ENCODE results near the gene ANKRD22. TPM values are rescaled to one million over a fixed set of nuclear protein-coding genes. Genes with fewer than 3 reads are reported as not detected.
A peak's percentile ranks its signal among the peaks of the same experiment; 100 is the strongest.

The ANKRD22 gene
- total RNA-seq, 6 experiments from 2014 or later = 0.54 to 1.2 (median 1.2) TPM; not detected in 3

DNA sequence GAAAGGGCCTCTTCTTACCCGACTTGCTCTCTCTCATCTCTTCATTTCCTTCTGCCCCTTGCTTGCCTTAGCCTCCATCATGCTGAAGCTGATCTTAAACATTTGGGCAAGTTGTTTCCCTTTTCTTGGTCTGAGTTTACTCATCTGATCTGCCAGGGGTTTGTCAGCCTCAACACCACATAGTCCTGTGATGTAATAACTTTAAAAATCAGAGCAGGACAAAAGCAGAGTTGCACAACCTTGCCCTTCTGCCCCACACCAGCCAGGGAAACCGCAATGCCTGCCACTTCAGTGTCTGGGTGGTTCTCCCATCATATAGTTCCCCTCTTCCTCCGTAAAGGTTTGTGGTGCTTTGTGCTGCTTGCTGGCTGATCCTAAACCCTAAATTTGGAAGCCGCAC, 59.0 kb downstream of the ANKRD22 start:
- H3K27me3 ChIP-seq = no peaks in the 10 kb centered on the region
- WGBS (ENCODE audit: insufficient coverage, low coverage, low lambda C conversion rate, missing lambda C conversion rate) = 31% methylated on average over 4 of the region's 4 CpGs
- intact Hi-C loops (cut with DNase I) = no loop called here
- H3K27ac ChIP-seq = peak overlapping the region in 1 of 3 donors; percentile 38
- no peak for TF ChIP-seq POLR2A (IDR thresholded peaks at IDR 0.05)
- TF ChIP-seq, protein P1, sequence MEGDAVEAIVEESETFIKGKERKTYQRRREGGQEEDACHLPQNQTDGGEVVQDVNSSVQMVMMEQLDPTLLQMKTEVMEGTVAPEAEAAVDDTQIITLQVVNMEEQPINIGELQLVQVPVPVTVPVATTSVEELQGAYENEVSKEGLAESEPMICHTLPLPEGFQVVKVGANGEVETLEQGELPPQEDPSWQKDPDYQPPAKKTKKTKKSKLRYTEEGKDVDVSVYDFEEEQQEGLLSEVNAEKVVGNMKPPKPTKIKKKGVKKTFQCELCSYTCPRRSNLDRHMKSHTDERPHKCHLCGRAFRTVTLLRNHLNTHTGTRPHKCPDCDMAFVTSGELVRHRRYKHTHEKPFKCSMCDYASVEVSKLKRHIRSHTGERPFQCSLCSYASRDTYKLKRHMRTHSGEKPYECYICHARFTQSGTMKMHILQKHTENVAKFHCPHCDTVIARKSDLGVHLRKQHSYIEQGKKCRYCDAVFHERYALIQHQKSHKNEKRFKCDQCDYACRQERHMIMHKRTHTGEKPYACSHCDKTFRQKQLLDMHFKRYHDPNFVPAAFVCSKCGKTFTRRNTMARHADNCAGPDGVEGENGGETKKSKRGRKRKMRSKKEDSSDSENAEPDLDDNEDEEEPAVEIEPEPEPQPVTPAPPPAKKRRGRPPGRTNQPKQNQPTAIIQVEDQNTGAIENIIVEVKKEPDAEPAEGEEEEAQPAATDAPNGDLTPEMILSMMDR (IDR thresholded peaks at IDR 0.05) = no peak
- H3K9me3 ChIP-seq = no peaks in the 10 kb centered on the region
- peaks cover 0 to 12% (median 5%) of the 10 kb centered on the region in 4 donors for H3K4me1 ChIP-seq
- peak; percentile 64 to 75 (median 72) for DNase-seq
- ATAC-seq = peak; percentile 97 to 99 (median 98)
- no peak overlapping the region for H3K4me3 ChIP-seq
- no peaks in the 10 kb centered on the region for H3K36me3 ChIP-seq

DNA sequence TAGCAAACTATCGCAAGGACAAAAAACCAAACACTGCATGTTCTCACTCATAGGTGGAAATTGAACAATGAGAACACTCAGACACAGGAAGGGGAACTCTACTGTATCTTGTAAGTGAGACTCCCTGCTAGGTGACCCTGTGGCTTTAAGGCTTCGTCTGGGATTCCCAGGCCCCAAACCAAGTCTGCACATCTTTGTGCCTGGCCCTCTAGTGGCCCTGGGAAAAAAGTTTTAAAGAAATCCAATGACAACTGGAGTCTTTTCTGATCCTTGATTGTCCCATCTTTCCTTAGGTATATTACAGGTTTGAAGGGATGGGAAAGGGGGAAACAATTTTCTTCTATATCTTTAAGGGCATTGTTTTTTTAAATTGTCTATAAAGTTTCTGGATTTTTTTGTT, 59.7 kb downstream of the ANKRD22 start:
- peak; percentile 64 to 71 (median 70) for ATAC-seq
- peak overlapping the region in 1 of 3 donors; percentile 38 for H3K27ac ChIP-seq
- TF ChIP-seq, protein P1 (IDR thresholded peaks at IDR 0.05) = peak; percentile 33 to 55 (median 50)
- no peak for TF ChIP-seq POLR2A (IDR thresholded peaks at IDR 0.05)
- intact Hi-C loops (cut with DNase I) = no loop called here
- 57% methylated on average over 2 of the region's 2 CpGs for WGBS (ENCODE audit: insufficient coverage, low coverage, low lambda C conversion rate, missing lambda C conversion rate)
- no peak overlapping the region for H3K4me3 ChIP-seq
- H3K36me3 ChIP-seq = no peaks in the 10 kb centered on the region
- DNase-seq = no peak
- peaks cover 0 to 12% (median 5%) of the 10 kb centered on the region in 4 donors for H3K4me1 ChIP-seq
- no peaks in the 10 kb centered on the region for H3K27me3 ChIP-seq
- H3K9me3 ChIP-seq = no peaks in the 10 kb centered on the region

DNA sequence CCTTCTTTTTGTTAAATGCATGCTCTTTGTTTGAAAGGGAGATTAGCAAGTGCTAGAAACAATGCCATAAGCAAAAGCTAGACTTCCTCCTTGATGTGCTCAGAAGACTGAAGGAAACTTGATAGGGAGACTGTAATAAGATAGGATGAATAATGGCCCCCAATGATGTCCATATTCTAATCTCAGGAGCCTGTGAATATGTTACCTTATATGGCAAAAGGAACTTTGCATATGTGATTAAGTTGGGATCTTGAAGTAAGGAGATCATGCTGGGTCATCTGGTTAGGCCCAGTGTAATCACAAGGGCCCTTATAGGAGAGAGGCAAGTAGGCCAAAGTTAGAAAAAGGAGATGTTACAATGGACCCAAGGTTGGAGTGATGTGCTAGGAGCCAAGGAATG, 62.7 kb downstream of the ANKRD22 start:
- no peaks in the 10 kb centered on the region for H3K9me3 ChIP-seq
- H3K27me3 ChIP-seq = no peaks in the 10 kb centered on the region
- intact Hi-C loops (cut with DNase I) = no loop called here
- DNase-seq (no peak), ATAC-seq (no peak)
- no peak overlapping the region for H3K4me3 ChIP-seq
- no peak overlapping the region for H3K27ac ChIP-seq
- H3K36me3 ChIP-seq = no peaks in the 10 kb centered on the region
- peaks cover 0 to 12% (median 5%) of the 10 kb centered on the region in 4 donors for H3K4me1 ChIP-seq
- TF ChIP-seq, protein P1 (IDR thresholded peaks at IDR 0.05) = no peak
- TF ChIP-seq POLR2A (IDR thresholded peaks at IDR 0.05) = no peak

DNA sequence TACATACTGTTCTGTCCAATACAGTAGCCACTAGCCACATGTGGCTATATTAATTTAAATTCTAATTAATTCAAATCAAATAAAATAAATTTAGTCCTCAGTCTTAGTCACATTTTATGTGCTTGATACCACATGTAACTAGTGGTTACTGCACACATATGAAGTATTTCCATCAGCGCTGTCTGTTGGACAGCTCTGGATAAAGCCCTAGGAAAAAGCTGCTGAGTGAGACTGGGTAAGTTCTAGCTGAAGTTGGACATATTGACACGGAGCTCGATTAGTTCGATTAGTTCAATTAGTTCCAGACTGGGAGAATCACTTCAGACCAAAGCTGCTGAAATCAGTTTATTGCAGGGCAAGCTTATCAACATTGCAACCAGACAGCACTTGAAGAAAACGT, 64.2 kb downstream of the ANKRD22 start:
- intact Hi-C loops (cut with DNase I) = no loop called here
- H3K36me3 ChIP-seq = no peaks in the 10 kb centered on the region
- no peak for ATAC-seq
- H3K27ac ChIP-seq = no peak overlapping the region
- TF ChIP-seq POLR2A (IDR thresholded peaks at IDR 0.05) = no peak
- TF ChIP-seq, protein P1 (IDR thresholded peaks at IDR 0.05) = no peak
- WGBS (ENCODE audit: insufficient coverage, low coverage, low lambda C conversion rate, missing lambda C conversion rate) = 69% methylated on average over 5 of the region's 5 CpGs
- H3K4me3 ChIP-seq = no peak overlapping the region
- no peaks in the 10 kb centered on the region for H3K9me3 ChIP-seq
- no peak for DNase-seq
- H3K27me3 ChIP-seq = no peaks in the 10 kb centered on the region
- H3K4me1 ChIP-seq = peaks cover 0 to 6% (median 2%) of the 10 kb centered on the region in 4 donors
